ENCODE results near the gene KMT2C.
"Not testable (repeated sequence)": the region's sequence is repeated elsewhere in the genome, so short reads cannot be mapped to it uniquely, and the experiment has no call there.

KMT2C gene

GRCh38 chr7:152362128-152362926 lies 73.5 kb downstream of the KMT2C start:
- DNase-seq (ENCODE audit: low read depth in 3 of 3) = no peak

GRCh38 chr7:152355474-152356057 lies 80.2 kb downstream of the KMT2C start:
- DNase-seq (ENCODE audit: low read depth in 3 of 3) = no peak

- no peak for DNase-seq (ENCODE audit: low read depth in 3 of 3)
Measured at GRCh38 chr7:152354061-152354460, 81.7 kb downstream of the KMT2C start.

- not testable (repeated sequence) for DNase-seq (ENCODE audit: low read depth in 3 of 3)
Measured at GRCh38 chr7:152353281-152353680, 82.5 kb downstream of the KMT2C start.

- not testable (repeated sequence) for DNase-seq (ENCODE audit: low read depth in 3 of 3)
Measured at GRCh38 chr7:152351747-152352146, 84.1 kb downstream of the KMT2C start.

- no peak for DNase-seq (ENCODE audit: low read depth in 3 of 3)
Measured at GRCh38 chr7:152351168-152351567, 84.6 kb downstream of the KMT2C start.

GRCh38 chr7:152347888-152348287 lies 87.9 kb downstream of the KMT2C start:
- no peak for DNase-seq (ENCODE audit: low read depth in 3 of 3)

- no peak for DNase-seq (ENCODE audit: low read depth in 3 of 3)
Measured at GRCh38 chr7:152344253-152344652, 91.5 kb downstream of the KMT2C start.

- DNase-seq (ENCODE audit: low read depth in 3 of 3) = no peak
Measured at GRCh38 chr7:152342796-152343195, 93.0 kb downstream of the KMT2C start.

- no peak for DNase-seq (ENCODE audit: low read depth in 3 of 3)
Measured at GRCh38 chr7:152341914-152342236, 93.9 kb downstream of the KMT2C start.

GRCh38 chr7:152341039-152341913 lies 94.5 kb downstream of the KMT2C start:
- DNase-seq (ENCODE audit: low read depth in 3 of 3) = no peak

GRCh38 chr7:152340161-152340560 lies 95.6 kb downstream of the KMT2C start:
- no peak for DNase-seq (ENCODE audit: low read depth in 3 of 3)

- DNase-seq (ENCODE audit: low read depth in 3 of 3) = no peak
Measured at GRCh38 chr7:152338561-152338960, 97.2 kb downstream of the KMT2C start.

GRCh38 chr7:152336754-152337368 lies 98.9 kb downstream of the KMT2C start:
- peak in 1 of 3 experiments; percentile 2 for DNase-seq (ENCODE audit: low read depth in 3 of 3)

- DNase-seq (ENCODE audit: low read depth in 3 of 3) = no peak
Measured at GRCh38 chr7:152335900-152336571, 99.8 kb downstream of the KMT2C start.

GRCh38 chr7:152333134-152333533 lies 102.7 kb downstream of the KMT2C start:
- DNase-seq (ENCODE audit: low read depth in 3 of 3) = no peak

- no peak for DNase-seq (ENCODE audit: low read depth in 3 of 3)
Measured at GRCh38 chr7:152330827-152331226, 105.0 kb downstream of the KMT2C start.

GRCh38 chr7:152329469-152329868 lies 106.3 kb downstream of the KMT2C start:
- DNase-seq (ENCODE audit: low read depth in 3 of 3) = no peak

- DNase-seq (ENCODE audit: low read depth in 3 of 3) = no peak
Measured at GRCh38 chr7:152328234-152328633, 107.6 kb downstream of the KMT2C start.

GRCh38 chr7:152315845-152316244 lies 120.0 kb downstream of the KMT2C start:
- DNase-seq (ENCODE audit: low read depth in 3 of 3) = no peak

- DNase-seq (ENCODE audit: low read depth in 3 of 3) = no peak
Measured at GRCh38 chr7:152313831-152314604, 121.8 kb downstream of the KMT2C start.

Measured in stimulated activated CD4-positive, alpha-beta T cell treated with anti-CD3 and anti-CD28 coated beads, TNF-alpha, amount 100 ng/mL, for 24 hours (primary cell).